Measurements from ENCODE around the gene NT5C2. TPM values are rescaled to one million over a fixed set of nuclear protein-coding genes. Genes with fewer than 3 reads are reported as not detected.

NT5C2 gene
- total and polyA plus RNA-seq, 2 of the 4 experiments (the other 2 are of a cell fraction): 60.0 to 65.1 TPM

GRCh38 chr10:103154521-103155299, 38.4 kb downstream of the NT5C2 start:
- ChIA-PET CTCF (interaction anchor here (1.1 to 1.5 kb wide), 2 partner anchors 84 to 90 kb away, joined by 3 to 6 read pairs; no protein-coding TSS in a partner anchor), POLR2A (ENCODE audit: unreplicated experiment) (no interaction called here)
- intact Hi-C loops (cut with micrococcal nuclease): no loop called here
- Histone ChIP-seq H2AK9ac (replicated peaks; ENCODE audit: low read depth, low read length, poor library complexity) (no peak overlapping the region), H3K27ac (ENCODE audit: insufficient read depth, low read length) (peak overlapping the region; percentile 56; the same call in 1 of the 2 replicates), H3K23ac (ENCODE audit: low read depth, low read length) (peak overlapping the region; percentile 96), H3K18ac (ENCODE audit: low read depth, low read length) (peak overlapping the region; percentile 55; the same call in 1 of the 2 replicates), H3K36me3 (ENCODE audit: control insufficient read depth, insufficient read depth, low read length) (peaks cover 4% of the 10 kb centered on the region; the same call in 1 of the 2 replicates), H2BK20ac (ENCODE audit: low read depth, low read length) (peak overlapping the region; percentile 69; the same call in 1 of the 2 replicates), H4K91ac (ENCODE audit: insufficient read depth, low read depth, low read length) (no peak overlapping the region), H2AFZ (replicated peaks; ENCODE audit: low read length, poor library complexity) (no peak overlapping the region), H3K9me3 (ENCODE audit: control insufficient read depth, insufficient read depth, low read length) (peaks cover 2% of the 10 kb centered on the region; the same call in 1 of the 2 replicates), H3K9ac (ENCODE audit: low read depth, low read length) (peak overlapping the region; percentile 16; the same call in 1 of the 2 replicates), H3K27me3 (ENCODE audit: control insufficient read depth, insufficient read depth, low read length) (no peaks in the 10 kb centered on the region), H3K4me2 (ENCODE audit: low read depth, low read length) (peak overlapping the region; percentile 84; the same call in 1 of the 2 replicates), H4K20me1 (ENCODE audit: insufficient read depth, low read length) (peaks cover 13% of the 10 kb centered on the region; the same call in 1 of the 2 replicates), H2AK5ac (ENCODE audit: low read depth, low read length) (peak overlapping the region; percentile 73; the same call in 1 of the 2 replicates), H3K4ac (ENCODE audit: low read depth, low read length) (peak overlapping the region; percentile 64; the same call in 1 of the 2 replicates), H2BK120ac (ENCODE audit: low read depth, low read length) (peak overlapping the region; percentile 45; the same call in 1 of the 2 replicates), H4K5ac (ENCODE audit: low read depth, low read length) (peak overlapping the region; percentile 31; the same call in 1 of the 2 replicates), H3K9me1 (ENCODE audit: insufficient read depth, low read length) (peaks cover 11% of the 10 kb centered on the region; the same call in 1 of the 2 replicates), H4K8ac (ENCODE audit: low read depth in 2 of 2, low read length in 2 of 2) (peak overlapping the region in 1 of 2 experiments; percentile 58; a peak in 1 of 4 replicates), H2BK5ac (ENCODE audit: low read depth, low read length, poor library complexity, severe bottlenecking) (peak overlapping the region; percentile 56), H3K4me3 (ENCODE audit: insufficient read depth, low read depth, low read length) (no peak overlapping the region), H3K79me1 (ENCODE audit: low read depth in 1 of 2, low read length in 2 of 2) (peaks cover 15 to 63% of the 10 kb centered on the region in 2 experiments), H3K56ac (ENCODE audit: extremely low read depth, insufficient read depth, low read length) (no peak overlapping the region), H3K4me1 (ENCODE audit: control insufficient read depth, insufficient read depth, low read length) (peaks cover 11% of the 10 kb centered on the region), H2BK15ac (ENCODE audit: low read depth, low read length) (no peak overlapping the region; the same call in 2 of the 3 replicates), H3K14ac (replicated peaks; ENCODE audit: low read depth, low read length) (peak overlapping the region; percentile 74; the same call in 1 of the 2 replicates)
- BruUV-seq (replicated peaks): no TSS peak
- ATAC-seq (ENCODE audit: low read depth) (no peak; the same call in 1 of the 2 replicates), DNase-seq (no peak)
- in situ Hi-C loops (cut with MboI; ENCODE audit: low sequenced_read_pairs): no loop called here
- no CpG with 5 or more reads among the region's 3 CpGs for WGBS, 2 experiments (ENCODE audit: extremely low coverage in 2 of 2, insufficient read length in 1 of 2)
- dilution Hi-C loops (cut with HindIII; ENCODE audit: low sequenced_read_pairs, unreplicated experiment): no loop called here
- TF ChIP-seq SMC3 (IDR thresholded peaks at IDR 0.05; ENCODE audit: low read depth, low read length) (no peak), MXI1 (IDR thresholded peaks at IDR 0.05; ENCODE audit: borderline replicate concordance, low read depth, low read length) (no peak), MAZ (IDR thresholded peaks at IDR 0.05; ENCODE audit: borderline replicate concordance, low read depth, low read length) (no peak), ELK1 (IDR thresholded peaks at IDR 0.05; ENCODE audit: borderline replicate concordance, low read depth, low read length) (no peak), MAFK (IDR thresholded peaks at IDR 0.05; ENCODE audit: low read depth, low read length) (no peak), RCOR1 (IDR thresholded peaks at IDR 0.05; ENCODE audit: insufficient replicate concordance, low read length) (no peak), FOS (IDR thresholded peaks at IDR 0.05; ENCODE audit: low read depth, low read length) (no peak), NFE2L2 (IDR thresholded peaks at IDR 0.05; ENCODE audit: low read depth, low read length) (no peak), POLR2A (IDR thresholded peaks at IDR 0.05; ENCODE audit: low read depth, low read length) (no peak), RAD21 (IDR thresholded peaks at IDR 0.05; ENCODE audit: low read length) (no peak), CHD1 (IDR thresholded peaks at IDR 0.05; ENCODE audit: low read depth, low read length) (no peak), RFX5 (IDR thresholded peaks at IDR 0.05; ENCODE audit: low read depth, low read length) (no peak)
- TF ChIP-seq, protein P1, sequence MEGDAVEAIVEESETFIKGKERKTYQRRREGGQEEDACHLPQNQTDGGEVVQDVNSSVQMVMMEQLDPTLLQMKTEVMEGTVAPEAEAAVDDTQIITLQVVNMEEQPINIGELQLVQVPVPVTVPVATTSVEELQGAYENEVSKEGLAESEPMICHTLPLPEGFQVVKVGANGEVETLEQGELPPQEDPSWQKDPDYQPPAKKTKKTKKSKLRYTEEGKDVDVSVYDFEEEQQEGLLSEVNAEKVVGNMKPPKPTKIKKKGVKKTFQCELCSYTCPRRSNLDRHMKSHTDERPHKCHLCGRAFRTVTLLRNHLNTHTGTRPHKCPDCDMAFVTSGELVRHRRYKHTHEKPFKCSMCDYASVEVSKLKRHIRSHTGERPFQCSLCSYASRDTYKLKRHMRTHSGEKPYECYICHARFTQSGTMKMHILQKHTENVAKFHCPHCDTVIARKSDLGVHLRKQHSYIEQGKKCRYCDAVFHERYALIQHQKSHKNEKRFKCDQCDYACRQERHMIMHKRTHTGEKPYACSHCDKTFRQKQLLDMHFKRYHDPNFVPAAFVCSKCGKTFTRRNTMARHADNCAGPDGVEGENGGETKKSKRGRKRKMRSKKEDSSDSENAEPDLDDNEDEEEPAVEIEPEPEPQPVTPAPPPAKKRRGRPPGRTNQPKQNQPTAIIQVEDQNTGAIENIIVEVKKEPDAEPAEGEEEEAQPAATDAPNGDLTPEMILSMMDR (conservative IDR thresholded peaks at IDR 0.05; ENCODE audit: low read depth, low read length): no peak

Data from IMR-90 (cell line).